Right atrium auricular region (tissue), 2 donors: ENCODE measurements around the gene CHST5. TPM values are rescaled to one million over a fixed set of nuclear protein-coding genes. Genes with fewer than 3 reads are reported as not detected.
A peak's percentile ranks its signal among the peaks of the same experiment; 100 is the strongest.
"Not testable (repeated sequence)": the region's sequence is repeated elsewhere in the genome, so short reads cannot be mapped to it uniquely, and the experiment has no call there.

ENCODE experiments used
- DNase-seq: peaks from one replicate; pipeline ENCODE4 v3.0.0-alpha.2; 2019; ENCODE audit warnings: low spot score
- H3K27ac ChIP-seq, 2 donors: fragments of 200-600 bp; sonication (generic); 1 replicate in 1 of 2; 2 replicates in 1 of 2; pipeline ENCODE4 v1.5.1; 2016 to 2019
- H3K27me3 ChIP-seq, 2 donors: fragments of 200-600 bp; sonication (generic); one replicate each; pipeline versions ENCODE4 v1.5.1 to v1.6.0; 2017 to 2019
- H3K36me3 ChIP-seq: fragments of 200-600 bp; sonication (generic); one replicate; pipeline ENCODE4 v1.5.1; 2016
- H3K4me1 ChIP-seq, 2 donors: fragments of 200-600 bp; sonication (generic); one replicate each; pipeline versions ENCODE4 v1.5.1 to v1.6.0; 2017 to 2019
- H3K4me3 ChIP-seq, 2 donors: fragments of 200-600 bp; sonication (generic); 1 replicate in 1 of 2; 2 replicates in 1 of 2; pipeline ENCODE4 v1.5.1; 2017 to 2019; ENCODE audit warnings: mild to moderate bottlenecking in 1 of 2, moderate library complexity in 1 of 2
- H3K9me3 ChIP-seq, 2 donors: fragments of 200-600 bp; sonication (generic); one replicate each; pipeline ENCODE4 v1.5.1; 2019
- CTCF ChIP-seq, 2 donors: fragments of 200-600 bp; sonication (generic); IDR thresholded peaks; one replicate each; pipeline ENCODE4 v1.5.1; 2019; ENCODE audit warnings: antibody characterized with exemption in 2 of 2
- total RNA-seq, 2 donors: library from RNA; depleted of rRNA; stranded (reverse); fragments of >200 nt; gene quantifications; one replicate each; pipeline ENCODE4 v1.1.0, GENCODE V29; 2016

CHST5 gene
- total RNA-seq, 2 donors from 2014 or later = 0.16 TPM; not detected in 1

GRCh38 chr16:75527825-75528299 is 8.0 kb downstream of the CHST5 start:
- Histone ChIP-seq H3K36me3 (no peaks in the 10 kb centered on the region), H3K4me3 (no peak overlapping the region), H3K27me3 (no peaks in the 10 kb centered on the region), H3K27ac (no peak overlapping the region), H3K9me3 (no peaks in the 10 kb centered on the region), H3K4me1 (no peaks in the 10 kb centered on the region)
- no peak for TF ChIP-seq CTCF (IDR thresholded peaks at IDR 0.05)
- DNase-seq = no peak

GRCh38 chr16:75526032-75526790 is 9.7 kb downstream of the CHST5 start:
- DNase-seq = no peak
- no peak for TF ChIP-seq CTCF (IDR thresholded peaks at IDR 0.05)
- Histone ChIP-seq H3K4me1 (no peaks in the 10 kb centered on the region), H3K36me3 (no peaks in the 10 kb centered on the region), H3K9me3 (no peaks in the 10 kb centered on the region), H3K4me3 (no peak overlapping the region), H3K27me3 (no peaks in the 10 kb centered on the region), H3K27ac (no peak overlapping the region)

- TF ChIP-seq CTCF (IDR thresholded peaks at IDR 0.05) = no peak
- no peak for DNase-seq
- Histone ChIP-seq H3K27ac (no peak overlapping the region), H3K27me3 (no peaks in the 10 kb centered on the region), H3K36me3 (no peaks in the 10 kb centered on the region), H3K4me3 (no peak overlapping the region), H3K9me3 (no peaks in the 10 kb centered on the region), H3K4me1 (peaks cover 0 to 7% of the 10 kb centered on the region in 2 donors)
These were observed 16.7 kb downstream of the CHST5 start for GRCh38 chr16:75519175-75519574.

- H3K9me3 ChIP-seq, DNase-seq, H3K4me1 ChIP-seq, H3K36me3 ChIP-seq, H3K27me3 ChIP-seq: not testable (repeated sequence)
- H3K27ac ChIP-seq = peak overlapping the region; percentile 96 to 98
- peak overlapping the region; percentile 89 for H3K4me3 ChIP-seq
These were observed 19.5 kb downstream of the CHST5 start for GRCh38 chr16:75516189-75516966.

GRCh38 chr16:75514296-75514695 is 21.6 kb downstream of the CHST5 start:
- no peak overlapping the region for H3K4me3 ChIP-seq
- no peaks in the 10 kb centered on the region for H3K9me3 ChIP-seq
- no peaks in the 10 kb centered on the region for H3K36me3 ChIP-seq
- no peaks in the 10 kb centered on the region for H3K27me3 ChIP-seq
- peaks cover 0 to 7% of the 10 kb centered on the region in 2 donors for H3K4me1 ChIP-seq
- no peak for TF ChIP-seq CTCF (IDR thresholded peaks at IDR 0.05)
- no peak for DNase-seq
- no peak overlapping the region for H3K27ac ChIP-seq

GRCh38 chr16:75506574-75506973 is 29.3 kb downstream of the CHST5 start:
- H3K4me1 ChIP-seq = peaks cover 0 to 8% of the 10 kb centered on the region in 2 donors
- peak overlapping the region in 1 of 2 donors; percentile 70 for H3K27ac ChIP-seq
- H3K27me3 ChIP-seq = no peaks in the 10 kb centered on the region
- no peak overlapping the region for H3K4me3 ChIP-seq
- peak; percentile 90 for DNase-seq
- H3K9me3 ChIP-seq = no peaks in the 10 kb centered on the region
- no peaks in the 10 kb centered on the region for H3K36me3 ChIP-seq
- no peak for TF ChIP-seq CTCF (IDR thresholded peaks at IDR 0.05)
